Activated CD8-positive, alpha-beta memory T cell treated with anti-CD3 and anti-CD28 coated beads, Interleukin-2, amount 10 ng/mL, durations not matched to agents 7 days and 5 days (primary cell): ENCODE results near the gene GRAMD1B. TPM values are rescaled to one million over a fixed set of nuclear protein-coding genes. Genes with fewer than 3 reads are reported as not detected.

Source experiments
- ATAC-seq: fragments of 150-1000 bp; cut with Tn5 transposase; one replicate; pipeline ENCODE4 v1.10.0; 2021; ENCODE audit warnings: moderate library complexity
- CTCF ChIA-PET: fragments of 350-600 bp; sonication (Branson Sonifier 250); formaldehyde crosslinking; loops from one replicate; lab custom pipeline; 2021; ENCODE audit warnings: antibody characterized with exemption; lab: Charles Lee
- DNase-seq: peaks from one replicate; pipeline ENCODE4 v3.0.0-alpha.2; 2020
- H3K27ac Mint-ChIP-seq: one replicate; pipeline ENCODE4 v1.8.0; 2021; ENCODE audit warnings: mild to moderate bottlenecking, mixed read lengths
- H3K27me3 Mint-ChIP-seq: one replicate; pipeline ENCODE4 v1.8.0; 2021; ENCODE audit warnings: mixed read lengths
- H3K36me3 Mint-ChIP-seq: one replicate; pipeline ENCODE4 v1.8.0; 2021; ENCODE audit warnings: mild to moderate bottlenecking, mixed read lengths
- H3K4me1 Mint-ChIP-seq: one replicate; pipeline ENCODE4 v1.8.0; 2021; ENCODE audit warnings: mixed read lengths
- H3K4me3 Mint-ChIP-seq: one replicate; pipeline ENCODE4 v1.8.0; 2021; ENCODE audit warnings: mild to moderate bottlenecking, moderate library complexity, mixed read lengths
- H3K9me3 Mint-ChIP-seq: one replicate; pipeline ENCODE4 v1.8.0; 2022; ENCODE audit warnings: low read depth, mixed read lengths
- total RNA-seq, 2 experiments: library from RNA; stranded (reverse); gene quantifications; one replicate each; pipeline ENCODE4 v1.2.3, GENCODE V29; 2021

The GRAMD1B gene
- total RNA-seq, 2 experiments from 2014 or later, result 75.6 to 89.9 TPM

- H3K27ac Mint-ChIP-seq, result peak overlapping the region; percentile 30
Observed at GRCh38 chr11:123487157-123487744, 57.2 kb downstream of the GRAMD1B start.

GRCh38 chr11:123490527-123490926, 60.5 kb downstream of the GRAMD1B start:
- no peaks in the 10 kb centered on the region for H3K9me3 Mint-ChIP-seq
- H3K4me3 Mint-ChIP-seq, result no peak overlapping the region
- DNase-seq (no peak), ATAC-seq (no peak)
- H3K4me1 Mint-ChIP-seq, result peaks cover 14% of the 10 kb centered on the region
- CTCF ChIA-PET, result no interaction called here
- peaks cover 5% of the 10 kb centered on the region for H3K36me3 Mint-ChIP-seq
- no peaks in the 10 kb centered on the region for H3K27me3 Mint-ChIP-seq
- no peak overlapping the region for H3K27ac Mint-ChIP-seq

More at GRCh38 chr11:123487157-123487744, 57.2 kb downstream of the GRAMD1B start:
- CTCF ChIA-PET, result interaction anchor here (1.1 to 2.2 kb wide), 2 partner anchors 80 to 226 kb away, joined by 4 to 6 read pairs; no protein-coding TSS in a partner anchor
- ATAC-seq, result no peak
- Mint-ChIP-seq H3K4me3 (no peak overlapping the region), H3K4me1 (peaks cover 25% of the 10 kb centered on the region), H3K27me3 (no peaks in the 10 kb centered on the region), H3K9me3 (no peaks in the 10 kb centered on the region), H3K36me3 (peaks cover 25% of the 10 kb centered on the region)
- no peak for DNase-seq

- Mint-ChIP-seq H3K4me1 (peaks cover 14% of the 10 kb centered on the region), H3K9me3 (no peaks in the 10 kb centered on the region), H3K27me3 (no peaks in the 10 kb centered on the region), H3K4me3 (no peak overlapping the region), H3K36me3 (peaks cover 4% of the 10 kb centered on the region), H3K27ac (no peak overlapping the region)
- ATAC-seq, result no peak
- no peak for DNase-seq
- CTCF ChIA-PET, result no interaction called here
Observed at GRCh38 chr11:123491241-123491640, 61.2 kb downstream of the GRAMD1B start.

GRCh38 chr11:123493349-123494063, 63.4 kb downstream of the GRAMD1B start:
- DNase-seq, result no peak
- no peaks in the 10 kb centered on the region for H3K27me3 Mint-ChIP-seq
- ATAC-seq, result no peak
- peaks cover 2% of the 10 kb centered on the region for H3K36me3 Mint-ChIP-seq
- H3K9me3 Mint-ChIP-seq, result no peaks in the 10 kb centered on the region
- peaks cover 14% of the 10 kb centered on the region for H3K4me1 Mint-ChIP-seq
- CTCF ChIA-PET, result interaction anchor here (0.5 to 1.7 kb wide), 4 partner anchors 8 to 59 kb away, joined by 3 to 5 read pairs (median 3); no protein-coding TSS in a partner anchor
- H3K27ac Mint-ChIP-seq, result no peak overlapping the region
- H3K4me3 Mint-ChIP-seq, result no peak overlapping the region

- no peak for DNase-seq
- ATAC-seq, result no peak
- Mint-ChIP-seq H3K4me3 (no peak overlapping the region), H3K36me3 (peaks cover 2% of the 10 kb centered on the region), H3K27me3 (no peaks in the 10 kb centered on the region), H3K9me3 (no peaks in the 10 kb centered on the region), H3K27ac (no peak overlapping the region), H3K4me1 (peaks cover 14% of the 10 kb centered on the region)
- CTCF ChIA-PET, result interaction anchor here (0.9 to 1.8 kb wide), 4 partner anchors 9 to 194 kb away, joined by 3 to 5 read pairs (median 4); no protein-coding TSS in a partner anchor
Observed at GRCh38 chr11:123494195-123495050, 64.4 kb downstream of the GRAMD1B start.

- Mint-ChIP-seq H3K27ac (no peak overlapping the region), H3K27me3 (no peaks in the 10 kb centered on the region), H3K4me1 (peaks cover 49% of the 10 kb centered on the region), H3K4me3 (no peak overlapping the region), H3K36me3 (peaks cover 7% of the 10 kb centered on the region), H3K9me3 (no peaks in the 10 kb centered on the region)
- DNase-seq (no peak), ATAC-seq (no peak)
- CTCF ChIA-PET, result interaction anchor here (1.0 to 1.6 kb wide), 4 partner anchors 26 to 243 kb away, joined by 4 to 7 read pairs (median 4); no protein-coding TSS in a partner anchor
Observed at GRCh38 chr11:123504401-123504800, 74.3 kb downstream of the GRAMD1B start.

GRCh38 chr11:123505546-123506299, 75.7 kb downstream of the GRAMD1B start:
- no peak for DNase-seq
- ATAC-seq, result no peak
- Mint-ChIP-seq H3K36me3 (peaks cover 7% of the 10 kb centered on the region), H3K4me3 (no peak overlapping the region), H3K27ac (peak overlapping the region; percentile 6), H3K27me3 (no peaks in the 10 kb centered on the region), H3K4me1 (peaks cover 49% of the 10 kb centered on the region), H3K9me3 (no peaks in the 10 kb centered on the region)
- CTCF ChIA-PET, result no interaction called here

GRCh38 chr11:123507043-123507442, 77.0 kb downstream of the GRAMD1B start:
- Mint-ChIP-seq H3K9me3 (no peaks in the 10 kb centered on the region), H3K4me3 (no peak overlapping the region), H3K27ac (peak overlapping the region; percentile 13), H3K27me3 (no peaks in the 10 kb centered on the region), H3K4me1 (peaks cover 56% of the 10 kb centered on the region), H3K36me3 (peaks cover 7% of the 10 kb centered on the region)
- DNase-seq, result peak; percentile 73
- ATAC-seq, result peak; percentile 61
- CTCF ChIA-PET, result no interaction called here

GRCh38 chr11:123509737-123510578, 79.9 kb downstream of the GRAMD1B start:
- CTCF ChIA-PET, result interaction anchor here (0.6 to 1.6 kb wide), 10 partner anchors 10 to 406 kb away, joined by 3 to 6 read pairs (median 4); no protein-coding TSS in a partner anchor
- H3K4me1 Mint-ChIP-seq, result peaks cover 48% of the 10 kb centered on the region
- H3K27me3 Mint-ChIP-seq, result no peaks in the 10 kb centered on the region
- DNase-seq (no peak), ATAC-seq (no peak)
- H3K27ac Mint-ChIP-seq, result no peak overlapping the region
- peaks cover 12% of the 10 kb centered on the region for H3K36me3 Mint-ChIP-seq
- H3K9me3 Mint-ChIP-seq, result no peaks in the 10 kb centered on the region
- no peak overlapping the region for H3K4me3 Mint-ChIP-seq

- H3K4me3 Mint-ChIP-seq, result no peak overlapping the region
Observed at GRCh38 chr11:123510579-123510905, 80.5 kb downstream of the GRAMD1B start.

GRCh38 chr11:123511037-123511870, 81.2 kb downstream of the GRAMD1B start:
- Mint-ChIP-seq H3K4me1 (peaks cover 43% of the 10 kb centered on the region), H3K9me3 (no peaks in the 10 kb centered on the region), H3K36me3 (peaks cover 12% of the 10 kb centered on the region), H3K27me3 (no peaks in the 10 kb centered on the region), H3K27ac (no peak overlapping the region), H3K4me3 (no peak overlapping the region)
- CTCF ChIA-PET, result interaction anchor here (0.6 to 2.5 kb wide), 24 partner anchors 9 to 203 kb away, joined by 3 to 12 read pairs (median 4); no protein-coding TSS in a partner anchor
- DNase-seq (peak; percentile 78), ATAC-seq (peak; percentile 90)

More at GRCh38 chr11:123510579-123510905, 80.5 kb downstream of the GRAMD1B start:
- Mint-ChIP-seq H3K27me3 (no peaks in the 10 kb centered on the region), H3K9me3 (no peaks in the 10 kb centered on the region), H3K27ac (no peak overlapping the region), H3K36me3 (peaks cover 15% of the 10 kb centered on the region), H3K4me1 (peaks cover 46% of the 10 kb centered on the region)
- DNase-seq (no peak), ATAC-seq (no peak)
- CTCF ChIA-PET, result interaction anchor here (1.1 to 1.6 kb wide), 10 partner anchors 9 to 202 kb away, joined by 3 to 6 read pairs (median 4); no protein-coding TSS in a partner anchor
